Smooth muscle cell (in vitro differentiated cells): ENCODE results near the gene ASTN2. TPM values are rescaled to one million over a fixed set of nuclear protein-coding genes. Genes with fewer than 3 reads are reported as not detected.
A peak's percentile ranks its signal among the peaks of the same experiment; 100 is the strongest.

Source experiments
- DNase-seq: peaks from one replicate; lab custom pipeline; 2025; ENCODE audit not compliant: unreplicated experiment; lab: John Stamatoyannopoulos, UW
- H2AFZ ChIP-seq: fragments of 200-600 bp; sonication (generic); 2 replicates; pipeline ENCODE4 v1.6.0; 2016; ENCODE audit warnings: antibody characterized with exemption, low read depth, mild to moderate bottlenecking
- H3F3A ChIP-seq: fragments of 200-600 bp; sonication (generic); 2 replicates; pipeline ENCODE4 v1.6.0; 2017; ENCODE audit warnings: antibody characterized with exemption, low read depth
- H3K27ac ChIP-seq: fragments of 200-600 bp; sonication (generic); 2 replicates; pipeline ENCODE4 v1.5.1; 2016; ENCODE audit warnings: low read depth, mild to moderate bottlenecking
- H3K27me3 ChIP-seq: fragments of 200-600 bp; sonication (generic); 2 replicates; pipeline ENCODE4 v1.6.1; 2016; ENCODE audit warnings: low read depth, mild to moderate bottlenecking
- H3K36me3 ChIP-seq: fragments of 200-600 bp; sonication (generic); 2 replicates; pipeline ENCODE4 v1.5.1; 2016; ENCODE audit warnings: low read depth
- H3K4me1 ChIP-seq: fragments of 200-600 bp; sonication (generic); 2 replicates; pipeline ENCODE4 v1.5.1; 2016; ENCODE audit warnings: low read depth
- H3K4me2 ChIP-seq: fragments of 200-600 bp; sonication (generic); 2 replicates; pipeline ENCODE4 v1.6.0; 2016; ENCODE audit warnings: mild to moderate bottlenecking
- H3K4me3 ChIP-seq: fragments of 200-600 bp; sonication (generic); 2 replicates; pipeline ENCODE4 v1.5.1; 2016; ENCODE audit warnings: mild to moderate bottlenecking
- H3K79me2 ChIP-seq: fragments of 200-600 bp; sonication (generic); 2 replicates; pipeline ENCODE4 v1.6.0; 2016; ENCODE audit warnings: low read depth, mild to moderate bottlenecking
- H3K9ac ChIP-seq: fragments of 200-600 bp; sonication (generic); 2 replicates; pipeline ENCODE4 v1.6.0; 2016; ENCODE audit warnings: low read depth
- H3K9me3 ChIP-seq: fragments of 200-600 bp; sonication (generic); replicated peaks from 2 replicates; pipeline ENCODE4 v1.5.1; 2016; ENCODE audit warnings: low read depth
- H4K20me1 ChIP-seq: fragments of 200-600 bp; sonication (generic); 2 replicates; pipeline ENCODE4 v1.6.0; 2016; ENCODE audit warnings: low read depth
- CTCF ChIP-seq: fragments of 200-600 bp; sonication (generic); IDR thresholded peaks from 2 replicates; pipeline ENCODE4 v1.5.1; 2017; ENCODE audit warnings: borderline replicate concordance, mild to moderate bottlenecking, antibody characterized with exemption; ENCODE audit not compliant: insufficient read depth, poor library complexity, severe bottlenecking
- WGBS: methylation state at CpG from one replicate; pipeline ENCODE4 v1.1.7; 2016; ENCODE audit warnings: low lambda C conversion rate; 5-methylcytosine and 5-hydroxymethylcytosine counted together
- polyA plus RNA-seq: library from polyadenylated mRNA; unstranded; fragments of >200 nt; fragmentation: Nextera tagmentation; extraction: Ambion mirVana; gene quantifications from 2 replicates; pipeline ENCODE4 v1.2.1, GENCODE V29; 2016
- total RNA-seq: library from RNA; depleted of rRNA; stranded (reverse); fragments of >200 nt; gene quantifications from 2 replicates; pipeline ENCODE4 v1.2.3, GENCODE V29; 2014

Gene ASTN2
- total and polyA plus RNA-seq, 2 experiments from 2014 or later, result 6.5 to 6.7 TPM

GRCh38 chr9:116661037-116661954 is 753.6 kb downstream of the ASTN2 start:
- Histone ChIP-seq H3K9me3 (no peaks in the 10 kb centered on the region), H3K27me3 (no peaks in the 10 kb centered on the region), H3K4me2 (no peak overlapping the region), H3K4me3 (no peak overlapping the region), H3K27ac (no peak overlapping the region), H2AFZ (no peak overlapping the region), H3K36me3 (no peaks in the 10 kb centered on the region), H3F3A (no peaks in the 10 kb centered on the region), H3K9ac (no peak overlapping the region), H3K4me1 (no peaks in the 10 kb centered on the region), H3K79me2 (no peaks in the 10 kb centered on the region), H4K20me1 (no peaks in the 10 kb centered on the region)
- TF ChIP-seq CTCF, result peak; percentile 81
- whole genome bisulfite sequencing, result 64% methylated on average over 7 of the region's 7 CpGs
- no peak for DNase-seq

GRCh38 chr9:116658265-116658664 is 756.6 kb downstream of the ASTN2 start:
- H3K9ac ChIP-seq, result no peak overlapping the region
- no peak for TF ChIP-seq CTCF
- H3K36me3 ChIP-seq, result no peaks in the 10 kb centered on the region
- H3K4me1 ChIP-seq, result no peaks in the 10 kb centered on the region
- peaks cover 7% of the 10 kb centered on the region for H3F3A ChIP-seq
- no peak overlapping the region for H3K4me3 ChIP-seq
- H3K27me3 ChIP-seq, result no peaks in the 10 kb centered on the region
- H4K20me1 ChIP-seq, result no peaks in the 10 kb centered on the region
- H2AFZ ChIP-seq, result no peak overlapping the region
- no peak overlapping the region for H3K27ac ChIP-seq
- no peak for DNase-seq
- no peak overlapping the region for H3K4me2 ChIP-seq
- WGBS, result 93% methylated on average over 2 of the region's 2 CpGs
- no peaks in the 10 kb centered on the region for H3K9me3 ChIP-seq
- no peaks in the 10 kb centered on the region for H3K79me2 ChIP-seq

- H3K9me3 ChIP-seq, result no peaks in the 10 kb centered on the region
- H4K20me1 ChIP-seq, result no peaks in the 10 kb centered on the region
- no peaks in the 10 kb centered on the region for H3K4me1 ChIP-seq
- H3K4me3 ChIP-seq, result no peak overlapping the region
- peaks cover 7% of the 10 kb centered on the region for H3F3A ChIP-seq
- no peak for DNase-seq
- no peaks in the 10 kb centered on the region for H3K79me2 ChIP-seq
- H3K36me3 ChIP-seq, result no peaks in the 10 kb centered on the region
- no peak overlapping the region for H3K4me2 ChIP-seq
- H2AFZ ChIP-seq, result no peak overlapping the region
- 90% methylated on average over 2 of the region's 2 CpGs for WGBS
- H3K9ac ChIP-seq, result no peak overlapping the region
- H3K27ac ChIP-seq, result no peak overlapping the region
- H3K27me3 ChIP-seq, result no peaks in the 10 kb centered on the region
- TF ChIP-seq CTCF, result no peak
Measured at GRCh38 chr9:116656977-116657376, 757.9 kb downstream of the ASTN2 start.

GRCh38 chr9:116656501-116656971 is 758.3 kb downstream of the ASTN2 start:
- no peak overlapping the region for H3K4me3 ChIP-seq
- H3K79me2 ChIP-seq, result no peaks in the 10 kb centered on the region
- 94% methylated on average over 5 of the region's 5 CpGs for WGBS
- no peaks in the 10 kb centered on the region for H3K36me3 ChIP-seq
- no peak for DNase-seq
- no peaks in the 10 kb centered on the region for H3K9me3 ChIP-seq
- peaks cover 7% of the 10 kb centered on the region for H3F3A ChIP-seq
- no peak overlapping the region for H3K27ac ChIP-seq
- no peaks in the 10 kb centered on the region for H3K4me1 ChIP-seq
- TF ChIP-seq CTCF, result no peak
- H2AFZ ChIP-seq, result no peak overlapping the region
- no peak overlapping the region for H3K9ac ChIP-seq
- no peaks in the 10 kb centered on the region for H3K27me3 ChIP-seq
- H4K20me1 ChIP-seq, result no peaks in the 10 kb centered on the region
- H3K4me2 ChIP-seq, result no peak overlapping the region
